Caco-2 (cell line): ENCODE measurements around the gene SEZ6L2. TPM values are rescaled to one million over a fixed set of nuclear protein-coding genes. Genes with fewer than 3 reads are reported as not detected.

Source experiments
- BruUV-seq: library from RNA; stranded (reverse); fragments of 400-500 nt; replicated peaks from 2 replicates; lab custom pipeline; 2021; lab: Mats Ljungman, UMichigan
- CTCF ChIA-PET: fragments of 300-600 bp; sonication (Branson Sonifier 250); formaldehyde crosslinking; loops from one replicate; lab custom pipeline; 2022; ENCODE audit warnings: antibody characterized with exemption; lab: Charles Lee
- POLR2A ChIA-PET: fragments of 300-600 bp; sonication (Branson Sonifier 250); formaldehyde crosslinking; loops from one replicate; lab custom pipeline; 2022; ENCODE audit warnings: antibody characterized with exemption; lab: Charles Lee
- DNase-seq, 2 experiments: peaks; one replicate each; pipeline versions ENCODE4 v3.0.0 to v3.0.0-alpha.2; 2020 to 2022
- H3K27me3 ChIP-seq: replicated peaks from 2 replicates; pipeline ENCODE4 v1.6.0; 2011; ENCODE audit warnings: low read length; ENCODE audit not compliant: control insufficient read depth, insufficient read depth
- H3K36me3 ChIP-seq: 2 replicates; pipeline ENCODE4 v1.5.1; 2011; ENCODE audit warnings: low read length; ENCODE audit not compliant: control insufficient read depth, insufficient read depth
- H3K4me1 ChIP-seq: fragments of 250-450 bp; sonication (Bioruptor Pico); 2 replicates; pipeline ENCODE4 v1.5.1; 2020; ENCODE audit warnings: mild to moderate bottlenecking
- H3K4me3 ChIP-seq: 2 replicates; pipeline ENCODE4 v1.5.1; 2011; ENCODE audit warnings: low read depth, mild to moderate bottlenecking, control low read depth, low read length
- H3K9me3 ChIP-seq: fragments of 250-450 bp; sonication (Bioruptor Pico); 2 replicates; pipeline ENCODE4 v1.5.1; 2020; ENCODE audit warnings: mild to moderate bottlenecking, moderate library complexity
- H3K27ac Mint-ChIP-seq: one replicate; pipeline ENCODE4 v1.8.0; 2022; ENCODE audit warnings: mixed read lengths; ENCODE audit not compliant: unreplicated experiment
- H3K27me3 Mint-ChIP-seq: one replicate; pipeline ENCODE4 v1.8.0; 2022; ENCODE audit warnings: mixed read lengths; ENCODE audit not compliant: insufficient read depth, unreplicated experiment
- H3K36me3 Mint-ChIP-seq: one replicate; pipeline ENCODE4 v1.8.0; 2022; ENCODE audit warnings: mild to moderate bottlenecking, mixed read lengths; ENCODE audit not compliant: insufficient read depth, unreplicated experiment
- H3K4me1 Mint-ChIP-seq: one replicate; pipeline ENCODE4 v1.8.0; 2022; ENCODE audit warnings: low read depth, mixed read lengths; ENCODE audit not compliant: unreplicated experiment
- H3K4me3 Mint-ChIP-seq: one replicate; pipeline ENCODE4 v1.8.0; 2022; ENCODE audit warnings: mild to moderate bottlenecking, moderate library complexity, mixed read lengths; ENCODE audit not compliant: unreplicated experiment
- H3K9me3 Mint-ChIP-seq: one replicate; pipeline ENCODE4 v1.8.0; 2022; ENCODE audit warnings: mixed read lengths; ENCODE audit not compliant: unreplicated experiment
- intact Hi-C: fragments of 100-400 bp; cut with micrococcal nuclease; formaldehyde crosslinking; loops from one replicate; pipeline ENCODE4 v1.10.0; 2022; ENCODE audit not compliant: unreplicated experiment
- total RNA-seq: library from RNA; stranded (reverse); gene quantifications from 2 replicates; pipeline ENCODE4 v1.2.3, GENCODE V29; 2022
- TF ChIP-seq, protein P1 (sequence below), 2 experiments: fragments of 200-600 bp in 1 of 2; IDR thresholded peaks; 1 replicate in 1 of 2; 2 replicates in 1 of 2; pipeline versions ENCODE4 v1.5.1 to v1.8.0; 2011 to 2022; ENCODE audit warnings: antibody characterized with exemption in 1 of 2, control low read depth in 1 of 2, inconsistent platforms in 1 of 2, low read depth in 1 of 2, low read length in 1 of 2, mild to moderate bottlenecking in 1 of 2, moderate library complexity in 1 of 2; ENCODE audit not compliant: insufficient read depth in 1 of 2, severe bottlenecking in 1 of 2, unreplicated experiment in 1 of 2

SEZ6L2 gene
- total RNA-seq, 1 experiment from 2014 or later: 24.1 TPM

DNA sequence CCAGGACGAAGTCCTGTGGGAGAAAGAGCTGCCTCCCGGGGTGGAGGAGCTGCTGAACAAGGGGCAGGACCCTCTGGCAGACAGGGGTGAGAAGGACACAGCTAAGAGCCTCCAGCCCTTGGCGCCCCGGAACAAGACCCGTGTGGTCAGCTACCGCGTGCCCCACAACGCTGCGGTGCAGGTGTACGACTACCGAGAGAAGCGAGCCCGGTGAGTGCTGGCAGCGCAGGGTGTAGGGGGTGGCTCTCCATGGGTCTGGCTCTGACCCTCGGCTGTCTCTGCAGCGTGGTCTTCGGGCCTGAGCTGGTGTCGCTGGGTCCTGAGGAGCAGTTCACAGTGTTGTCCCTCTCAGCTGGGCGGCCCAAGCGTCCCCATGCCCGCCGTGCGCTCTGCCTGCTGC lies 57.7 kb downstream of the SEZ6L2 start:
- DNase-seq: no peak
- H3K36me3 ChIP-seq: no peaks in the 10 kb centered on the region; the same call in 1 of the 2 replicates
- H3K4me1 Mint-ChIP-seq: no peaks in the 10 kb centered on the region
- POLR2A ChIA-PET: no interaction called here
- no peak overlapping the region for H3K27ac Mint-ChIP-seq
- BruUV-seq: no TSS peak
- H3K27me3 Mint-ChIP-seq: no peaks in the 10 kb centered on the region
- peaks cover 16% of the 10 kb centered on the region for H3K36me3 Mint-ChIP-seq
- CTCF ChIA-PET: no interaction called here
- no peak overlapping the region for H3K4me3 Mint-ChIP-seq
- TF ChIP-seq, protein P1, sequence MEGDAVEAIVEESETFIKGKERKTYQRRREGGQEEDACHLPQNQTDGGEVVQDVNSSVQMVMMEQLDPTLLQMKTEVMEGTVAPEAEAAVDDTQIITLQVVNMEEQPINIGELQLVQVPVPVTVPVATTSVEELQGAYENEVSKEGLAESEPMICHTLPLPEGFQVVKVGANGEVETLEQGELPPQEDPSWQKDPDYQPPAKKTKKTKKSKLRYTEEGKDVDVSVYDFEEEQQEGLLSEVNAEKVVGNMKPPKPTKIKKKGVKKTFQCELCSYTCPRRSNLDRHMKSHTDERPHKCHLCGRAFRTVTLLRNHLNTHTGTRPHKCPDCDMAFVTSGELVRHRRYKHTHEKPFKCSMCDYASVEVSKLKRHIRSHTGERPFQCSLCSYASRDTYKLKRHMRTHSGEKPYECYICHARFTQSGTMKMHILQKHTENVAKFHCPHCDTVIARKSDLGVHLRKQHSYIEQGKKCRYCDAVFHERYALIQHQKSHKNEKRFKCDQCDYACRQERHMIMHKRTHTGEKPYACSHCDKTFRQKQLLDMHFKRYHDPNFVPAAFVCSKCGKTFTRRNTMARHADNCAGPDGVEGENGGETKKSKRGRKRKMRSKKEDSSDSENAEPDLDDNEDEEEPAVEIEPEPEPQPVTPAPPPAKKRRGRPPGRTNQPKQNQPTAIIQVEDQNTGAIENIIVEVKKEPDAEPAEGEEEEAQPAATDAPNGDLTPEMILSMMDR (IDR thresholded peaks at IDR 0.05; ENCODE audit: insufficient read depth in 1 of 2, low read depth in 1 of 2, low read length in 1 of 2, severe bottlenecking in 1 of 2, unreplicated experiment in 1 of 2): no peak
- H3K9me3 Mint-ChIP-seq: no peaks in the 10 kb centered on the region
- H3K9me3 ChIP-seq: no peaks in the 10 kb centered on the region
- H3K4me3 ChIP-seq: no peak overlapping the region
- H3K27me3 ChIP-seq: no peaks in the 10 kb centered on the region
- intact Hi-C loops: no loop called here
- H3K4me1 ChIP-seq: no peaks in the 10 kb centered on the region

DNA sequence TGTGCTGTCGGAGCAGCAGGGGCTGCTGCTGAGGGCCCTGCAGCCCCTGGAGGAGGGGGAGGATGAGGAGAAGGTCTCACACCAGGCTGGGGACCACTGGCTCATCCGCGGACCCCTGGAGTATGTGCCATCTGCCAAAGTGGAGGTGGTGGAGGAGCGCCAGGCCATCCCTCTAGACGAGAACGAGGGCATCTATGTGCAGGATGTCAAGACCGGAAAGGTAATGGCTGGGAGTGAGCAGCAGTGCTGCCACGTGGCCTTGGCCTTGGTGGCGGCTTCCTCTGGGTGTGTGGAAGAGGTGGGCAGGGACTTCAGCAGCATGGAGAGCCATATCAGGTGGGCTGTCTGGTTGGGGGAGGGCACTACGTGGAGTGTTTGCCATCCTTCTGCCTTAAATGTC lies 59.1 kb downstream of the SEZ6L2 start:
- Mint-ChIP-seq H3K27ac (no peak overlapping the region), H3K4me3 (no peak overlapping the region), H3K36me3 (peaks cover 14% of the 10 kb centered on the region), H3K27me3 (no peaks in the 10 kb centered on the region), H3K9me3 (no peaks in the 10 kb centered on the region), H3K4me1 (no peaks in the 10 kb centered on the region)
- Histone ChIP-seq H3K9me3 (no peaks in the 10 kb centered on the region), H3K4me3 (no peak overlapping the region), H3K36me3 (no peaks in the 10 kb centered on the region; the same call in 1 of the 2 replicates), H3K4me1 (no peaks in the 10 kb centered on the region), H3K27me3 (no peaks in the 10 kb centered on the region)
- BruUV-seq: no TSS peak
- POLR2A ChIA-PET: no interaction called here
- TF ChIP-seq, protein P1 (IDR thresholded peaks at IDR 0.05; ENCODE audit: insufficient read depth in 1 of 2, low read depth in 1 of 2, low read length in 1 of 2, severe bottlenecking in 1 of 2, unreplicated experiment in 1 of 2): no peak
- intact Hi-C loops: no loop called here
- CTCF ChIA-PET: interaction anchor here (1.3 kb wide), 1 partner anchor 8 kb away, joined by 4 read pairs; no protein-coding TSS in a partner anchor
- no peak for DNase-seq

DNA sequence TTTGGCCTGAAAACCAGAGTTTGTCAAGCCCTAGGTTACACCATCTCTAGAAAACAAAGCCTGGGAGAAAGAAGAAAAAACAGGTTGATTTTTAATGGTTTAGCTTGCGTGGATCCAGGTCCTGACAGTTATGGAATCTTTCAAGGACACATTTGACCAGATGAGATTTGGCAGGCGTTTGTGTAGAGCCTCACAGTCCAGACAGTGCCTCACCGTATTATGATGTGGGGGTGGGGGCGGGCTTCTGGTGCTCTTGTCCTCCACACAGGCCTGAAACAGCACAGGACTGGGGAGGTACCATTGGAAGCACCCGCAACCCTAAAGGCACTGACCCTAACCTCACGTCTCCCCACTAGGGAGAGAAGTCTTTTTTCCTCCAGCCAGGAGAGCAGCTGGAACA lies 59.5 kb downstream of the SEZ6L2 start:
- Histone ChIP-seq H3K36me3 (no peaks in the 10 kb centered on the region; the same call in 1 of the 2 replicates), H3K9me3 (no peaks in the 10 kb centered on the region), H3K27me3 (no peaks in the 10 kb centered on the region), H3K4me1 (no peaks in the 10 kb centered on the region), H3K4me3 (no peak overlapping the region)
- ChIA-PET CTCF (interaction anchor here (0.7 to 1.3 kb wide), 2 partner anchors 9 to 10 kb away, joined by 4 to 5 read pairs; no protein-coding TSS in a partner anchor), POLR2A (no interaction called here)
- no peak overlapping the region for H3K27ac Mint-ChIP-seq
- intact Hi-C loops: no loop called here
- no peak for DNase-seq
- H3K27me3 Mint-ChIP-seq: no peaks in the 10 kb centered on the region
- BruUV-seq: no TSS peak
- TF ChIP-seq, protein P1 (IDR thresholded peaks at IDR 0.05; ENCODE audit: insufficient read depth in 1 of 2, low read depth in 1 of 2, low read length in 1 of 2, severe bottlenecking in 1 of 2, unreplicated experiment in 1 of 2): no peak
- no peaks in the 10 kb centered on the region for H3K4me1 Mint-ChIP-seq
- H3K9me3 Mint-ChIP-seq: no peaks in the 10 kb centered on the region
- H3K36me3 Mint-ChIP-seq: peaks cover 11% of the 10 kb centered on the region
- no peak overlapping the region for H3K4me3 Mint-ChIP-seq
